Parathyroid adenoma (tissue), 2 donors: ENCODE data around the gene MPC1L.

Experiments used
- H2AFZ ChIP-seq: fragments of 300-600 bp; sonication (generic); one replicate; pipeline ENCODE4 v1.7.0; 2017; ENCODE audit warnings: antibody characterized with exemption, mild to moderate bottlenecking
- H3K27ac ChIP-seq: fragments of 300-600 bp; sonication (generic); one replicate; pipeline ENCODE4 v1.7.0; 2017
- H3K27me3 ChIP-seq: fragments of 300-600 bp; sonication (generic); one replicate; pipeline ENCODE4 v1.7.0; 2017; ENCODE audit warnings: low read length; ENCODE audit not compliant: control insufficient read depth, insufficient read depth
- H3K36me3 ChIP-seq: fragments of 300-600 bp; sonication (generic); one replicate; pipeline ENCODE4 v1.7.0; 2017; ENCODE audit warnings: low read length; ENCODE audit not compliant: control insufficient read depth, insufficient read depth
- H3K4me1 ChIP-seq: fragments of 300-600 bp; sonication (generic); one replicate; pipeline ENCODE4 v1.7.0; 2017; ENCODE audit warnings: control low read depth
- H3K4me2 ChIP-seq: fragments of 300-600 bp; sonication (generic); one replicate; pipeline ENCODE4 v1.7.0; 2017; ENCODE audit warnings: low read length
- H3K4me3 ChIP-seq: fragments of 300-600 bp; sonication (generic); one replicate; pipeline ENCODE4 v1.7.0; 2017; ENCODE audit warnings: low read depth, low read length
- H3K79me2 ChIP-seq: fragments of 300-600 bp; sonication (generic); one replicate; pipeline ENCODE4 v1.7.0; 2017; ENCODE audit warnings: control low read depth
- H3K9ac ChIP-seq: fragments of 300-600 bp; sonication (generic); one replicate; pipeline ENCODE4 v1.7.0; 2017; ENCODE audit warnings: mild to moderate bottlenecking
- H3K9me3 ChIP-seq: fragments of 300-600 bp; sonication (generic); one replicate; pipeline ENCODE4 v1.7.0; 2017; ENCODE audit warnings: low read length; ENCODE audit not compliant: control insufficient read depth
- CTCF ChIP-seq: fragments of 300-600 bp; sonication (generic); IDR thresholded peaks from one replicate; pipeline ENCODE4 v1.7.0; 2017; ENCODE audit warnings: antibody characterized with exemption, mild to moderate bottlenecking
- donor health status: primary hyperparathyroidism.

MPC1L gene

GRCh38 chrX:40644821-40645358 lies 21.7 kb downstream of the MPC1L start:
- H3K9me3 ChIP-seq, result no peaks in the 10 kb centered on the region
- H3K4me3 ChIP-seq, result peak overlapping the region; percentile 57
- no peak for TF ChIP-seq CTCF
- H3K4me1 ChIP-seq, result peaks cover 6% of the 10 kb centered on the region
- peak overlapping the region; percentile 74 for H3K27ac ChIP-seq
- H3K27me3 ChIP-seq, result no peaks in the 10 kb centered on the region
- no peak overlapping the region for H3K9ac ChIP-seq
- H3K4me2 ChIP-seq, result peak overlapping the region; percentile 80
- H3K79me2 ChIP-seq, result peaks cover 25% of the 10 kb centered on the region
- H2AFZ ChIP-seq, result no peak overlapping the region
- no peaks in the 10 kb centered on the region for H3K36me3 ChIP-seq

- Histone ChIP-seq H2AFZ (peak overlapping the region; percentile 51), H3K9ac (peak overlapping the region; percentile 46), H3K27me3 (no peaks in the 10 kb centered on the region), H3K4me2 (peak overlapping the region; percentile 76), H3K27ac (peak overlapping the region; percentile 91), H3K79me2 (peaks cover 14% of the 10 kb centered on the region), H3K4me1 (peaks cover 6% of the 10 kb centered on the region), H3K36me3 (no peaks in the 10 kb centered on the region), H3K4me3 (peak overlapping the region; percentile 74), H3K9me3 (no peaks in the 10 kb centered on the region)
- no peak for TF ChIP-seq CTCF
Observed at GRCh38 chrX:40646489-40647306, 23.5 kb downstream of the MPC1L start.

GRCh38 chrX:40647307-40648197 lies 24.3 kb downstream of the MPC1L start, which contains the start of gene CXorf38:
CXorf38 (minus strand) TSS chrX:40647561; CDS start chrX:40647520, 41 bp downstream.
- Histone ChIP-seq H3K4me1 (peaks cover 3% of the 10 kb centered on the region), H3K36me3 (no peaks in the 10 kb centered on the region), H3K9me3 (no peaks in the 10 kb centered on the region), H3K4me3 (peak within 1 kb of the TSS; percentile 74), H3K27ac (peak within 1 kb of the TSS; percentile 91), H2AFZ (peak within 1 kb of the TSS; percentile 68), H3K27me3 (no peaks in the 10 kb centered on the region), H3K4me2 (peak within 1 kb of the TSS; percentile 77), H3K79me2 (peaks cover 7% of the 10 kb centered on the region), H3K9ac (peak within 1 kb of the TSS; percentile 46)
- no peak for TF ChIP-seq CTCF

GRCh38 chrX:40651620-40652223 lies 28.5 kb downstream of the MPC1L start:
- no peaks in the 10 kb centered on the region for H3K9me3 ChIP-seq
- no peak overlapping the region for H3K4me3 ChIP-seq
- no peak overlapping the region for H3K4me2 ChIP-seq
- H3K9ac ChIP-seq, result no peak overlapping the region
- no peaks in the 10 kb centered on the region for H3K79me2 ChIP-seq
- no peaks in the 10 kb centered on the region for H3K4me1 ChIP-seq
- peak; percentile 72 for TF ChIP-seq CTCF
- no peak overlapping the region for H2AFZ ChIP-seq
- H3K27me3 ChIP-seq, result no peaks in the 10 kb centered on the region
- H3K27ac ChIP-seq, result no peak overlapping the region
- no peaks in the 10 kb centered on the region for H3K36me3 ChIP-seq
